ENCODE measurements around the gene WDR7.

WDR7 gene

GRCh38 chr18:56789889-56790180 lies 138.7 kb downstream of the WDR7 start:
- no peak overlapping the region for H3K4me3 ChIP-seq (ENCODE audit: low read depth, low read length)
- TF ChIP-seq, protein P1, sequence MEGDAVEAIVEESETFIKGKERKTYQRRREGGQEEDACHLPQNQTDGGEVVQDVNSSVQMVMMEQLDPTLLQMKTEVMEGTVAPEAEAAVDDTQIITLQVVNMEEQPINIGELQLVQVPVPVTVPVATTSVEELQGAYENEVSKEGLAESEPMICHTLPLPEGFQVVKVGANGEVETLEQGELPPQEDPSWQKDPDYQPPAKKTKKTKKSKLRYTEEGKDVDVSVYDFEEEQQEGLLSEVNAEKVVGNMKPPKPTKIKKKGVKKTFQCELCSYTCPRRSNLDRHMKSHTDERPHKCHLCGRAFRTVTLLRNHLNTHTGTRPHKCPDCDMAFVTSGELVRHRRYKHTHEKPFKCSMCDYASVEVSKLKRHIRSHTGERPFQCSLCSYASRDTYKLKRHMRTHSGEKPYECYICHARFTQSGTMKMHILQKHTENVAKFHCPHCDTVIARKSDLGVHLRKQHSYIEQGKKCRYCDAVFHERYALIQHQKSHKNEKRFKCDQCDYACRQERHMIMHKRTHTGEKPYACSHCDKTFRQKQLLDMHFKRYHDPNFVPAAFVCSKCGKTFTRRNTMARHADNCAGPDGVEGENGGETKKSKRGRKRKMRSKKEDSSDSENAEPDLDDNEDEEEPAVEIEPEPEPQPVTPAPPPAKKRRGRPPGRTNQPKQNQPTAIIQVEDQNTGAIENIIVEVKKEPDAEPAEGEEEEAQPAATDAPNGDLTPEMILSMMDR (IDR thresholded peaks at IDR 0.05; ENCODE audit: borderline replicate concordance, insufficient read depth, low read depth, low read length), result no peak

GRCh38 chr18:56795381-56795780 lies 144.2 kb downstream of the WDR7 start:
- H3K4me3 ChIP-seq (ENCODE audit: low read depth, low read length), result no peak overlapping the region
- TF ChIP-seq, protein P1 (IDR thresholded peaks at IDR 0.05; ENCODE audit: borderline replicate concordance, insufficient read depth, low read depth, low read length), result no peak

DNA sequence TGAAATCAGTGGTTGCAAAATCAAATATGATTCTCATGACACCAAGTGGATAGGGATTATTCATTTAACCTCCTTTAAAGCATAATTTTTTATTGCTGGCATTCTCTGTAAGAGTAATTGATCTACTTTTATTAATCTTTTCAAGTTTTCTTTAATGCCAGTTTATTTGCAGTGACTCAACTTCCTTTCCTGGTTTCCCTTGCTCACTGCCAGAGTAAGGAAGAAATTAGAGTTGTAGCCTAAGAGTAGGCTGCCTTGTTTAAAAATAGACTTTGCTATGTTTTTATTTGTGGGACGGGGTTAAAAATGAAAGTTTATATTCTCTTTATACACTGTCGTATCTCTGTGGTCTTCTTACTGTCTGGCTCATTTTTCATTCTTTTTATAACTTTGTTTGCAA lies 148.6 kb downstream of the WDR7 start:
- no peak overlapping the region for H3K4me3 ChIP-seq (ENCODE audit: low read depth, low read length)
- TF ChIP-seq, protein P1 (IDR thresholded peaks at IDR 0.05; ENCODE audit: borderline replicate concordance, insufficient read depth, low read depth, low read length), result no peak

- TF ChIP-seq, protein P1 (IDR thresholded peaks at IDR 0.05; ENCODE audit: borderline replicate concordance, insufficient read depth, low read depth, low read length), result no peak
- H3K4me3 ChIP-seq (ENCODE audit: low read depth, low read length), result no peak overlapping the region
Measured at GRCh38 chr18:56803051-56803450, 151.9 kb downstream of the WDR7 start.

- H3K4me3 ChIP-seq (ENCODE audit: low read depth, low read length), result no peak overlapping the region
- TF ChIP-seq, protein P1 (IDR thresholded peaks at IDR 0.05; ENCODE audit: borderline replicate concordance, insufficient read depth, low read depth, low read length), result no peak
Measured at GRCh38 chr18:56804395-56804794, 153.2 kb downstream of the WDR7 start.

DNA sequence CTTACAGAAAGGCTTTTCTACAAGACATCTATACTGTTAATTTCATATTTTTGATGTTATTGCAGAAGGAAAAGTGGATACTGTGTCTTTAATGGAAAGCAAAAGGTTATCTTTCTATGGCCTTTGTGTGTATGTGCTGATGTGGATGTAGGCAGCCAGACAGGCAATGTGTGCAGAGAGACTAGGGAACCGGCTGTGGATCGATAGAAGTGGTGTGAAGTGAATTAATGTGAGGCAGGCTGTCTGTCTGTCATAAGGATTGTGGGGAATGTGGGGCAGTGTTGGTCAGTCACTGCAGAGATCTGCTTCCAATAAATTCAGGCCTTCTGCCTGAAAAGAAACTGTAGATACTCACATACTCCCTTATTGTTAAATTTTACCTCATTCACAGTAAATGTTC lies 156.7 kb downstream of the WDR7 start:
- no peak overlapping the region for H3K4me3 ChIP-seq (ENCODE audit: low read depth, low read length)

DNA sequence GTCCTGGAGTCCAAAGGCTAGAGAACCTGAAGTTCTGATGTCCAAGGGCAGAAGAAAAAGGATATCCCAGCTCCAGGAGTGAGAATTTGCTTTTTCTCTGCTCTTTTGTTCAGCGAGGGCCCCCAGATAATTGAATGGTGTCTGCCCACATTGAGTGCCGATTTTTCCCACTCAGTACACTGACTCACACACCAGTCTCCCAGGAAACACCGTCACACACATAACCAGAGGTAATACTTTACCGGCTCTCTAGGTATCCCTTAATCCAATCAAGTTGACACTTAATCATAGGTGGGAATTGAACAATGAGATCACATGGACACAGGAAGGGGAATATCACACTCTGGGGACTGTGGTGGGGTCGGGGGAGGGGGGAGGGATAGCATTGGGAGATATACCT lies 161.5 kb downstream of the WDR7 start:
- H3K4me3 ChIP-seq (ENCODE audit: low read depth, low read length), result no peak overlapping the region
- TF ChIP-seq, protein P1 (IDR thresholded peaks at IDR 0.05; ENCODE audit: borderline replicate concordance, insufficient read depth, low read depth, low read length), result no peak

More for the DNA sequence above, 156.7 kb downstream of the WDR7 start:
- TF ChIP-seq, protein P1 (IDR thresholded peaks at IDR 0.05; ENCODE audit: borderline replicate concordance, insufficient read depth, low read depth, low read length), result no peak

Data from GM12875 (cell line).